Endothelial cell of umbilical vein (primary cell): ENCODE measurements around the gene ASXL2. TPM values are rescaled to one million over a fixed set of nuclear protein-coding genes. Genes with fewer than 3 reads are reported as not detected.

ENCODE experiments used
- BruUV-seq: library from RNA; stranded (reverse); fragments of 400-500 nt; replicated peaks from 2 replicates; lab custom pipeline; 2021; lab: Mats Ljungman, UMichigan
- CTCF ChIA-PET: fragments of 300-600, 350-600 bp; sonication (Branson Sonifier 250); formaldehyde crosslinking; loops from one replicate; lab custom pipeline; 2021; ENCODE audit warnings: antibody characterized with exemption, inconsistent platforms; lab: Charles Lee
- POLR2A ChIA-PET: fragments of 300-600, 350-600 bp; sonication (Branson Sonifier 250); formaldehyde crosslinking; loops from one replicate; lab custom pipeline; 2021; ENCODE audit warnings: antibody characterized with exemption, inconsistent platforms; lab: Charles Lee
- DNase-seq: peaks from one replicate; pipeline ENCODE4 v3.0.0-alpha.2; 2011; ENCODE audit warnings: low read depth, low spot score
- FAIRE-seq: peaks from 2 replicates; lab custom pipeline; 2011; peaks lifted over from hg19 to GRCh38; lab: Jason Lieb, UNC
- H2AFZ ChIP-seq: 2 replicates; pipeline ENCODE4 v1.6.0; 2012; ENCODE audit warnings: low read depth, low read length, control low read depth, inconsistent platforms
- H3K27ac ChIP-seq: 2 replicates; pipeline ENCODE4 v1.5.1; 2011; ENCODE audit warnings: low read depth, mild to moderate bottlenecking, control low read depth, low read length, moderate library complexity; ENCODE audit not compliant: insufficient read depth
- H3K27me3 ChIP-seq, 2 experiments: 2 replicates each; pipeline versions ENCODE4 v1.6.0 to v1.6.1; 2011; ENCODE audit warnings: low read length in 2 of 2, mixed read lengths in 1 of 2; ENCODE audit not compliant: control insufficient read depth in 2 of 2, insufficient read depth in 2 of 2
- H3K36me3 ChIP-seq, 2 experiments: 2 replicates in 1 of 2; 3 replicates in 1 of 2; pipeline ENCODE4 v1.5.1; 2011; ENCODE audit warnings: low read length in 2 of 2, mild to moderate bottlenecking in 1 of 2, moderate library complexity in 1 of 2; ENCODE audit not compliant: control insufficient read depth in 2 of 2, insufficient read depth in 2 of 2; ENCODE audit errors: extremely low read depth in 1 of 2
- H3K4me1 ChIP-seq: 3 replicates; pipeline ENCODE4 v1.5.1; 2011; ENCODE audit warnings: mild to moderate bottlenecking, low read length; ENCODE audit not compliant: control insufficient read depth, insufficient read depth; ENCODE audit errors: extremely low read depth
- H3K4me2 ChIP-seq: 2 replicates; pipeline ENCODE4 v1.6.1; 2011; ENCODE audit warnings: low read length, control low read depth, mixed read lengths; ENCODE audit not compliant: insufficient read depth
- H3K4me3 ChIP-seq, 3 experiments: fragments of 200-600 bp in 1 of 3; sonication (generic), shearing (Covaris generic) in 1 of 3; replicated peaks in 1 of 3; 2 replicates each; pipeline ENCODE4 v1.5.1; 2011 to 2016; ENCODE audit warnings: control low read depth in 3 of 3, low read length in 3 of 3, mild to moderate bottlenecking in 2 of 3, inconsistent platforms in 1 of 3, low read depth in 1 of 3, moderate library complexity in 1 of 3; ENCODE audit not compliant: insufficient read depth in 1 of 3
- H3K79me2 ChIP-seq: 2 replicates; pipeline ENCODE4 v1.6.0; 2012; ENCODE audit warnings: low read length, inconsistent platforms; ENCODE audit not compliant: control insufficient read depth, insufficient read depth
- H3K9ac ChIP-seq: replicated peaks from 2 replicates; pipeline ENCODE3; 2011; ENCODE audit warnings: low read length, control low read depth; ENCODE audit not compliant: insufficient read depth; ENCODE audit errors: extremely low read depth
- H3K9me1 ChIP-seq: replicated peaks from 3 replicates; pipeline ENCODE4 v1.6.0; 2011; ENCODE audit warnings: mild to moderate bottlenecking, low read length; ENCODE audit not compliant: control insufficient read depth, insufficient read depth; ENCODE audit errors: extremely low read depth
- H3K9me3 ChIP-seq: replicated peaks from 2 replicates; pipeline ENCODE4 v1.5.1; 2012; ENCODE audit warnings: low read length, inconsistent platforms; ENCODE audit not compliant: control insufficient read depth, insufficient read depth
- H4K20me1 ChIP-seq: replicated peaks from 2 replicates; pipeline ENCODE3; 2011; ENCODE audit warnings: mild to moderate bottlenecking, low read length; ENCODE audit not compliant: control insufficient read depth, insufficient read depth; ENCODE audit errors: extremely low read depth
- CTCF ChIP-seq, 2 donors: IDR thresholded peaks; 1 replicate in 1 of 2; 2 replicates in 1 of 2; pipeline ENCODE4 v1.5.1; 2011; ENCODE audit warnings: low read length in 2 of 2, mild to moderate bottlenecking in 2 of 2, moderate library complexity in 2 of 2, control low read depth in 1 of 2, inconsistent platforms in 1 of 2, low read depth in 1 of 2; ENCODE audit not compliant: insufficient read depth in 1 of 2; ENCODE audit errors: extremely low read depth in 1 of 2
- EZH2 ChIP-seq: IDR thresholded peaks from 2 replicates; pipeline ENCODE4 v1.6.1; 2012; ENCODE audit warnings: borderline replicate concordance, low read depth, mild to moderate bottlenecking, moderate library complexity, low read length, inconsistent platforms; ENCODE audit not compliant: severe bottlenecking
- FOS ChIP-seq: IDR thresholded peaks from 2 replicates; pipeline ENCODE4 v1.6.1; 2011; ENCODE audit warnings: mild to moderate bottlenecking, low read length, moderate library complexity, borderline replicate concordance; ENCODE audit not compliant: insufficient read depth
- GATA2 ChIP-seq: IDR thresholded peaks from 2 replicates; pipeline ENCODE4 v1.7.0; 2011; ENCODE audit warnings: low read depth, mild to moderate bottlenecking, moderate library complexity, mixed read lengths, low read length; ENCODE audit not compliant: insufficient read length, insufficient read depth
- JUN ChIP-seq: IDR thresholded peaks from 2 replicates; pipeline ENCODE4 v1.6.1; 2011; ENCODE audit warnings: borderline replicate concordance, low read depth; ENCODE audit not compliant: insufficient read length, insufficient read depth
- MAX ChIP-seq: IDR thresholded peaks from 2 replicates; pipeline ENCODE4 v1.6.1; 2011; ENCODE audit not compliant: insufficient read depth, insufficient read length
- MYC ChIP-seq: IDR thresholded peaks from one replicate; pipeline ENCODE4 v1.6.1; 2011; ENCODE audit warnings: mild to moderate bottlenecking, low read depth, low read length
- POLR2A ChIP-seq: IDR thresholded peaks from 2 replicates; pipeline ENCODE4 v1.6.1; 2012; ENCODE audit warnings: low read depth, mild to moderate bottlenecking, control low read depth, low read length
- POLR2AphosphoS5 ChIP-seq: IDR thresholded peaks from 2 replicates; pipeline ENCODE4 v1.6.1; 2012; ENCODE audit warnings: low read depth, mild to moderate bottlenecking, control low read depth, low read length, moderate library complexity; ENCODE audit not compliant: insufficient read depth
- dilution Hi-C: fragments of 300-500 bp; cut with MboI; formaldehyde crosslinking; loops from one replicate; pipeline ENCODE4 v1.15.0; 2019; ENCODE audit warnings: low sequenced_read_pairs; ENCODE audit not compliant: extremely low pct_ligation_motif_present
- intact Hi-C: fragments of 100-400 bp; cut with micrococcal nuclease; formaldehyde crosslinking; loops from one replicate; pipeline ENCODE4 v1.10.0; 2022
- polyA plus RNA-seq, 4 experiments: library from polyadenylated mRNA; depleted of rRNA in 3 of 4; stranded (reverse) in 3 of 4; unstranded in 1 of 4; fragments of >200 nt; gene quantifications; 2 replicates each; pipeline versions ENCODE4 v1.2.1 to v1.2.3, GENCODE V29; 2011 to 2012; ENCODE audit warnings: missing spikeins in 1 of 4
- total RNA-seq: library from RNA; stranded (reverse); gene quantifications from 2 replicates; pipeline ENCODE4 v1.2.3, GENCODE V29; 2021

Gene ASXL2
- total and polyA plus RNA-seq, 2 donors (not counting 3 experiments of a cell fraction or from before 2014, with no cell fraction given), result 6.1 to 33.8 TPM

GRCh38 chr2:25772078-25772477 lies 106.2 kb downstream of the ASXL2 start:
- CTCF ChIA-PET, result interaction anchor here (0.7 to 2.3 kb wide), 2 partner anchors 8 to 166 kb away, joined by 4 to 6 read pairs; no protein-coding TSS in a partner anchor

More at GRCh38 chr2:25772078-25772477, 106.2 kb downstream of the ASXL2 start:
- no peak overlapping the region for H3K4me3 ChIP-seq
- no peak overlapping the region for H3K4me2 ChIP-seq
- H3K27me3 ChIP-seq, result no peaks in the 10 kb centered on the region
- no peak for TF ChIP-seq JUN
- no peak for TF ChIP-seq MAX
- TF ChIP-seq CTCF (IDR thresholded peaks at IDR 0.05; ENCODE audit: extremely low read depth in 1 of 2, insufficient read depth in 1 of 2, low read depth in 1 of 2, low read length in 2 of 2), result no peak
- no peak for TF ChIP-seq MYC
- TF ChIP-seq FOS, result no peak
- TF ChIP-seq POLR2AphosphoS5, result no peak
- no peak for TF ChIP-seq POLR2A
- TF ChIP-seq GATA2, result no peak
- TF ChIP-seq EZH2, result no peak
- DNase-seq (no peak), FAIRE-seq (no peak)
- no TSS peak for BruUV-seq
- intact Hi-C loops, result no loop called here
- dilution Hi-C loops, result no loop called here
- no peak overlapping the region for H2AFZ ChIP-seq
- H3K9ac ChIP-seq, result no peak overlapping the region
- POLR2A ChIA-PET, result no interaction called here
- no peaks in the 10 kb centered on the region for H3K9me3 ChIP-seq
- no peaks in the 10 kb centered on the region for H3K4me1 ChIP-seq
- no peaks in the 10 kb centered on the region for H3K79me2 ChIP-seq
- H3K27ac ChIP-seq, result no peak overlapping the region
- no peaks in the 10 kb centered on the region for H4K20me1 ChIP-seq
- H3K36me3 ChIP-seq, result peaks cover 5 to 7% of the 10 kb centered on the region in 2 experiments
- H3K9me1 ChIP-seq, result no peaks in the 10 kb centered on the region
